HEK293T (cell line): Measurements from ENCODE around the gene DLG2.
"Not testable (repeated sequence)": the region's sequence is repeated elsewhere in the genome, so short reads cannot be mapped to it uniquely, and the experiment has no call there.

ENCODE experiments used
- CTCF ChIA-PET: fragments of 350-600 bp; formaldehyde crosslinking; extraction: SDS; loops from one replicate; lab custom pipeline; 2021; ENCODE audit warnings: antibody characterized with exemption, inconsistent platforms; lab: Yijun Ruan, JAX
- POLR2A ChIA-PET: fragments of 350-600 bp; formaldehyde crosslinking; extraction: SDS; loops from one replicate; lab custom pipeline; 2020; ENCODE audit warnings: antibody characterized with exemption, inconsistent platforms; lab: Yijun Ruan, JAX
- DNase-seq: peaks from one replicate; pipeline ENCODE4 v3.0.0; 2012; ENCODE audit warnings: mixed read lengths; ENCODE audit errors: extremely low spot score
- ARNT ChIP-seq: fragments of 450-650 bp; IDR thresholded peaks from 2 replicates; pipeline ENCODE4 v1.6.1; 2017; ENCODE audit warnings: mild to moderate bottlenecking
- BHLHE40 ChIP-seq: fragments of 450-650 bp; IDR thresholded peaks from 2 replicates; pipeline ENCODE4 v1.6.1; 2016; ENCODE audit warnings: mild to moderate bottlenecking, moderate library complexity, borderline replicate concordance
- CTBP1 ChIP-seq: fragments of 450-650 bp; IDR thresholded peaks from 2 replicates; pipeline ENCODE4 v1.6.1; 2016; ENCODE audit warnings: borderline replicate concordance
- ELF4 ChIP-seq: fragments of 450-650 bp; IDR thresholded peaks from 2 replicates; pipeline ENCODE4 v1.6.1; 2017; ENCODE audit warnings: antibody characterized with exemption
- FOXA1 ChIP-seq: fragments of 450-650 bp; IDR thresholded peaks from 2 replicates; pipeline ENCODE4 v1.6.1; 2016; ENCODE audit warnings: mild to moderate bottlenecking
- FOXK2 ChIP-seq: fragments of 450-650 bp; IDR thresholded peaks from 2 replicates; pipeline ENCODE4 v1.6.1; 2016; ENCODE audit warnings: mild to moderate bottlenecking
- FOXM1 ChIP-seq: fragments of 450-650 bp; IDR thresholded peaks from 2 replicates; pipeline ENCODE4 v1.6.1; 2017; ENCODE audit warnings: mild to moderate bottlenecking, borderline replicate concordance
- HDGF ChIP-seq: fragments of 450-650 bp; IDR thresholded peaks from 2 replicates; pipeline ENCODE4 v1.6.1; 2017; ENCODE audit warnings: antibody characterized with exemption, borderline replicate concordance
- L3MBTL2 ChIP-seq: fragments of 450-650 bp; conservative IDR thresholded peaks from 2 replicates; pipeline ENCODE4 v1.6.1; 2016; ENCODE audit warnings: mild to moderate bottlenecking
- LEF1 ChIP-seq: fragments of 450-650 bp; IDR thresholded peaks from 2 replicates; pipeline ENCODE4 v1.6.1; 2017; ENCODE audit warnings: mild to moderate bottlenecking, borderline replicate concordance
- NFRKB ChIP-seq: fragments of 450-650 bp; IDR thresholded peaks from 2 replicates; pipeline ENCODE4 v1.6.1; 2016; ENCODE audit warnings: mild to moderate bottlenecking, moderate library complexity
- PKNOX1 ChIP-seq: fragments of 450-650 bp; IDR thresholded peaks from 2 replicates; pipeline ENCODE4 v1.6.1; 2016
- SP1 ChIP-seq: fragments of 450-650 bp; IDR thresholded peaks from 2 replicates; pipeline ENCODE4 v1.6.1; 2017
- SUZ12 ChIP-seq: fragments of 450-650 bp; IDR thresholded peaks from 2 replicates; pipeline ENCODE4 v1.6.1; 2016; ENCODE audit warnings: mild to moderate bottlenecking
- TARDBP ChIP-seq: fragments of 450-650 bp; IDR thresholded peaks from 2 replicates; pipeline ENCODE4 v1.6.1; 2016
- ZNF384 ChIP-seq: fragments of 450-650 bp; IDR thresholded peaks from 2 replicates; pipeline ENCODE4 v1.6.1; 2016

DLG2 gene

GRCh38 chr11:85379066-85379465 is 248.1 kb downstream of the DLG2 start:
- ChIA-PET POLR2A (no interaction called here), CTCF (no interaction called here)
- TF ChIP-seq FOXK2 (no peak), FOXA1 (no peak), LEF1 (no peak), ZNF384 (no peak), BHLHE40 (no peak), TARDBP (no peak), HDGF (no peak), ARNT (no peak), NFRKB (no peak), CTBP1 (no peak), SUZ12 (no peak), PKNOX1 (no peak), L3MBTL2 (no peak), FOXM1 (no peak), SP1 (no peak), ELF4 (no peak)
- DNase-seq = no peak

DNA sequence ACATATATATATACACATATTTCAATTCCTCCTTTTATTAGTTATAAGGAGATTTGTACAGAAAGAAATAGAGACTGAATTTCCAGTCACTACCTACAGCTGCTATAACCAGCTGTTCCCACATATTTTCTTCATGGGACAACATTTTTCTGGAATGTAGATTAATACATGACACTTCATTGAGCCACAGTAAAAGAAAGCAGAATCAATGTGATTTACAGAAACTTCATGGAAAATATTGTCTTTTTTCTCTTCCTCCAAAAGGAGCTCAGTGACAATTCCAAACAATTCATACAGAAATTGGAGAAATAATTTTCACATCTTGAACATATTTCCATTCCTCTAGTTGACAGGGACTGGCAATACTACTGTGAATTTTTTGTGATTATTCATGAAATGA is 249.2 kb downstream of the DLG2 start:
- TF ChIP-seq CTBP1 (no peak), FOXM1 (no peak), FOXA1 (no peak), TARDBP (no peak), ZNF384 (no peak), ARNT (no peak), BHLHE40 (no peak), LEF1 (no peak), ELF4 (no peak), L3MBTL2 (no peak), SUZ12 (no peak), NFRKB (no peak), FOXK2 (no peak), SP1 (no peak), PKNOX1 (no peak), HDGF (no peak)
- DNase-seq = no peak
- POLR2A ChIA-PET = no interaction called here
- CTCF ChIA-PET = no interaction called here

DNA sequence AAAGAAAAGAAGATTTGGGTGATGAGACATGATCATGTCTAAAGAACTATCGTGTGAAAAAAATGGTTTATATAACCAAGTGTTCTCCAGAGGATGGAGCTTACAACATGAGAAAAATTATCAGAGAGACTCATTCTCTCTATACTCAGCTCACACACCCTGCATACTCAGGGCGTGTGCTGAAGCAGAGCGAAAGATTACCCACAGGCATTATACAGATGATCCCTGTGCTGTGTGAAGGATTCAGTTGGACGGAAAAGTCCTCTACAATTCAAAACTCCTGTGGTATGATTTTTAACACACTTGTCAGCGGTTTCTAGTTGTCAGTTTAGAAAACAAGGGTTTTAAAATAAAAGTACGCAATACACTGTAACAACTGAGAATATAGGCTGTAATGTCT is 267.3 kb downstream of the DLG2 start:
- ChIA-PET POLR2A (no interaction called here), CTCF (no interaction called here)
- no peak for DNase-seq
- TF ChIP-seq ELF4 = no peak
- TF ChIP-seq PKNOX1 = no peak
- no peak for TF ChIP-seq TARDBP
- no peak for TF ChIP-seq BHLHE40
- TF ChIP-seq CTBP1 = no peak
- TF ChIP-seq L3MBTL2 = no peak
- no peak for TF ChIP-seq ZNF384
- TF ChIP-seq FOXM1 = no peak
- no peak for TF ChIP-seq FOXK2
- no peak for TF ChIP-seq HDGF
- TF ChIP-seq SUZ12 = no peak
- no peak for TF ChIP-seq NFRKB
- TF ChIP-seq SP1 = no peak

- ChIA-PET CTCF (interaction anchor here (0.6 kb wide), 1 partner anchor 18 kb away, joined by 3 read pairs; no protein-coding TSS in a partner anchor), POLR2A (no interaction called here)
- DNase-seq = no peak
- no peak for TF ChIP-seq ELF4
- no peak for TF ChIP-seq FOXM1
- TF ChIP-seq LEF1 = no peak
- no peak for TF ChIP-seq PKNOX1
- TF ChIP-seq ARNT = no peak
- no peak for TF ChIP-seq NFRKB
- TF ChIP-seq SUZ12 = no peak
- no peak for TF ChIP-seq CTBP1
- TF ChIP-seq L3MBTL2 = no peak
- TF ChIP-seq FOXK2 = no peak
- TF ChIP-seq SP1 = no peak
Measured at GRCh38 chr11:85355921-85356320, 271.2 kb downstream of the DLG2 start.

DNA sequence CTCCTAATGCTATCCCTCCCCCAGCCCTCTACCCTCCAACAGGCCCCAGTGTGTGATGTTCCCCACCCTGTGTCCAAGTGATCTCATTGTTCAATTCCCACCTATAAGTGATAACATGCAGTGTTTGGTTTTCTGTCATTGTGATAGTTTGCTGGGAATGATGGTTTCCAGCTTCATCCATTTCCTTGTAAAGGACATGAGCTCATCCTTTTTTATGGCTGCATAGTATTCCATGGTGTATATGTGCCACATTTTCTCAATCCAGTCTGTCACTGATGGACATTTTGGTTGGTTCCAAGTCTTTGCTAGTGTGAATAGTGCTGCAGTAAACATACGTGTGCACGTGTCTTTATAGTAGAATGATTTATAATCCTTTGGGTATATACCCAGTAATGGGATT is 277.6 kb downstream of the DLG2 start:
- POLR2A ChIA-PET, DNase-seq, CTCF ChIA-PET: not testable (repeated sequence)

- DNase-seq = no peak
- TF ChIP-seq TARDBP (no peak), NFRKB (no peak), FOXA1 (no peak), SUZ12 (no peak), FOXK2 (no peak), LEF1 (no peak), PKNOX1 (no peak)
- CTCF ChIA-PET = no interaction called here
- POLR2A ChIA-PET = no interaction called here
Measured at GRCh38 chr11:85348945-85349344, 278.2 kb downstream of the DLG2 start.
